Cardiac fibroblast (primary cell): ENCODE data around the gene CECR2.
A peak's percentile ranks its signal among the peaks of the same experiment; 100 is the strongest.

Experiments
- DNase-seq, 2 donors: peaks; one replicate each; pipeline versions ENCODE4 v3.0.0 to v3.0.0-alpha.2; 2010; ENCODE audit warnings: low read depth in 2 of 2
- H3K4me3 ChIP-seq, 2 donors: replicated peaks in 1 of 2; 1 replicate in 1 of 2; 2 replicates in 1 of 2; pipeline ENCODE4 v1.5.1; 2011; ENCODE audit warnings: low read depth in 2 of 2, low read length in 2 of 2, mild to moderate bottlenecking in 2 of 2, moderate library complexity in 1 of 2
- CTCF ChIP-seq: IDR thresholded peaks from one replicate; pipeline ENCODE4 v1.5.1; 2011; ENCODE audit warnings: low read depth, mild to moderate bottlenecking, low read length, inconsistent platforms

The CECR2 gene

DNA sequence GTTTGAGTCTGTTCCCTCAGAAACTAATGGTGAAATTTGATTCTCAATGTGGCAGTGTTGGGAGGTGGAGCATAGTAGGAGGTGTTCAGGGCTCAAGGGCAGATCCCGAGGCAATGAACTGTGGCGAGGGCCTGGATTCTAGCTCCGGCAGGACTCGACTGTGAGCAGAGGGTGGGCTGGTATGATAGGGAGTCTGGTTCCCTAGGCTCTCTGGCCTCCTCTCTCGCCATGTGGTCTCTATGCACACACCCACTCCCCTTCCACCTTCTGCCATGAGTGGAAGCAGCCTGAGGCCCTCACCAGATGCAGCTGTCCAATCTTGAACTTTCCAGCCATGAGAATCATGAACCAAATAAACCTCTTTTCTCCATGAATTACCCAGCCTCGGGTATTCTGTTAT lies 227.0 kb downstream of the CECR2 start:
- no peak overlapping the region for H3K4me3 ChIP-seq
- no peak for DNase-seq
- no peak for TF ChIP-seq CTCF

GRCh38 chr22:17597217-17597616 lies 228.0 kb downstream of the CECR2 start:
- no peak for DNase-seq
- no peak overlapping the region for H3K4me3 ChIP-seq
- TF ChIP-seq CTCF = no peak

- no peak overlapping the region for H3K4me3 ChIP-seq
- DNase-seq = no peak
- TF ChIP-seq CTCF = no peak
Observed at GRCh38 chr22:17598318-17598717, 229.1 kb downstream of the CECR2 start.

GRCh38 chr22:17601031-17601430 lies 231.8 kb downstream of the CECR2 start:
- no peak overlapping the region for H3K4me3 ChIP-seq
- no peak for TF ChIP-seq CTCF
- DNase-seq = no peak

DNA sequence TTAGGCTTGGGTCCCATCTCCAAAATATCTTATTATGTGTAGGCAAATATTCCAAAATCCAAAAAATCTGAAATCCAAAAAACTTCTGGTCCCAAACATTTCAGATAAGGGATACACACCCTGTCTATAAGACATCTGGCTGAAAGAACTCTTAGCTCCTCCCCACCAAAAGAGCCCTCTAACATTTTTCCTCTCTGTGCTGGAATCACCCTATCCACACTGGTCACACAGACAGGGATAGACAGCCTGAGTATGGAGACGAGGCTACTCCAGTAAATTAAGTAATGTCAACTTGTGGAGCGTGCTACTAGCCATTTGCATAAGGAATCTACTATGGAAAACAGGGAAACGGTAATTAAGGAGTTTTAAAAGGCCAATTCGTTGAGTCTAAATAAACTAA lies 234.4 kb downstream of the CECR2 start:
- no peak for TF ChIP-seq CTCF
- DNase-seq = no peak
- no peak overlapping the region for H3K4me3 ChIP-seq

DNA sequence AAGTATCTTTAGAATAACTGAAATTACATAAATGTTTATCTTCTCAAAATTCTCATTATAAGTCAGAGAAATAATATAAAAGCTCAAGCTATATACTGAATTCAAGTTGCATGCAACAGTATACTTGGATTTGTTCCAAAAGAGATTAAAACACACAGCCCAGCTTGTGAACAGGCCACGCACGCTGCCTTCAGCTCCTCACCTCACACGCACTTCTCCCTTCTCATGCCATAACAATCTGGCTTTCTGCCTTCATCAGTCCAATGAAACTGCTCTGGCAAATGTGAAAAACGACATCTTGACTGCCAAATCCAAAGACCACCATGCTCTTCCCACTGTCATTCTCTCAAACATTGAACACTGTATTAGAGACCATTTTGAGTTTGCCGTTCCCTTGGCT lies 237.2 kb downstream of the CECR2 start:
- no peak overlapping the region for H3K4me3 ChIP-seq
- TF ChIP-seq CTCF = no peak
- peak in 1 of 2 donors; percentile 74 for DNase-seq
